Transverse colon (tissue), 4 donors: Measurements from ENCODE around the gene DKC1.

ENCODE experiments used
- POLR2A ChIP-seq: fragments of 450-650 bp; IDR thresholded peaks from one replicate; pipeline ENCODE4 v1.6.1; 2016; ENCODE audit warnings: antibody characterized with exemption, mild to moderate bottlenecking, moderate library complexity
- POLR2AphosphoS5 ChIP-seq, 3 donors: sonication (generic); formaldehyde crosslinking; IDR thresholded peaks; one replicate each; pipeline ENCODE4 v1.6.1; 2016; ENCODE audit warnings: antibody characterized with exemption in 3 of 3
- TF ChIP-seq, protein P1 (sequence below), 5 experiments: fragments of 200-600 bp in 3 of 5; fragments of 450-650 bp in 2 of 5; sonication (generic) in 3 of 5; IDR thresholded peaks; 1 replicate in 2 of 5; 2 replicates in 3 of 5; pipeline ENCODE4 v1.5.1; 2016 to 2017; ENCODE audit warnings: antibody characterized with exemption in 5 of 5, inconsistent platforms in 3 of 5, mild to moderate bottlenecking in 2 of 5, moderate library complexity in 1 of 5

- TF ChIP-seq, protein P1, sequence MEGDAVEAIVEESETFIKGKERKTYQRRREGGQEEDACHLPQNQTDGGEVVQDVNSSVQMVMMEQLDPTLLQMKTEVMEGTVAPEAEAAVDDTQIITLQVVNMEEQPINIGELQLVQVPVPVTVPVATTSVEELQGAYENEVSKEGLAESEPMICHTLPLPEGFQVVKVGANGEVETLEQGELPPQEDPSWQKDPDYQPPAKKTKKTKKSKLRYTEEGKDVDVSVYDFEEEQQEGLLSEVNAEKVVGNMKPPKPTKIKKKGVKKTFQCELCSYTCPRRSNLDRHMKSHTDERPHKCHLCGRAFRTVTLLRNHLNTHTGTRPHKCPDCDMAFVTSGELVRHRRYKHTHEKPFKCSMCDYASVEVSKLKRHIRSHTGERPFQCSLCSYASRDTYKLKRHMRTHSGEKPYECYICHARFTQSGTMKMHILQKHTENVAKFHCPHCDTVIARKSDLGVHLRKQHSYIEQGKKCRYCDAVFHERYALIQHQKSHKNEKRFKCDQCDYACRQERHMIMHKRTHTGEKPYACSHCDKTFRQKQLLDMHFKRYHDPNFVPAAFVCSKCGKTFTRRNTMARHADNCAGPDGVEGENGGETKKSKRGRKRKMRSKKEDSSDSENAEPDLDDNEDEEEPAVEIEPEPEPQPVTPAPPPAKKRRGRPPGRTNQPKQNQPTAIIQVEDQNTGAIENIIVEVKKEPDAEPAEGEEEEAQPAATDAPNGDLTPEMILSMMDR (IDR thresholded peaks at IDR 0.05) = no peak
- no peak for TF ChIP-seq POLR2A
- no peak for TF ChIP-seq POLR2AphosphoS5 (IDR thresholded peaks at IDR 0.05)
Observed at GRCh38 chrX:154715825-154716224, 46.8 kb upstream of the DKC1 start.
